GM18870 (cell line): ENCODE data around the gene RPS8.
A peak's percentile ranks its signal among the peaks of the same experiment; 100 is the strongest.
"Not testable (repeated sequence)": the region's sequence is repeated elsewhere in the genome, so short reads cannot be mapped to it uniquely, and the experiment has no call there.

Source experiments
- ATAC-seq: cut with Tn5 transposase; IDR thresholded peaks from one replicate; pipeline ENCODE4 v1.9.1; 2021; ENCODE audit warnings: moderate library complexity; ENCODE audit not compliant: unreplicated experiment

The RPS8 gene

GRCh38 chr1:44802306-44803061 is 27.1 kb downstream of the RPS8 start:
- ATAC-seq = no peak

GRCh38 chr1:44803062-44803311 is 27.6 kb downstream of the RPS8 start:
- no peak for ATAC-seq

GRCh38 chr1:44803312-44804095 is 28.2 kb downstream of the RPS8 start:
- no peak for ATAC-seq

GRCh38 chr1:44805311-44806024 is 30.1 kb downstream of the RPS8 start:
- ATAC-seq = no peak

- ATAC-seq = no peak
Observed at GRCh38 chr1:44806025-44806703, 30.8 kb downstream of the RPS8 start.

- ATAC-seq = no peak
Observed at GRCh38 chr1:44806704-44807363, 31.5 kb downstream of the RPS8 start, which contains the start of gene DYNLT4. Gene DYNLT4, minus strand, starts transcription at chr1:44807351. Its CDS starts 683 bp downstream, at chr1:44806668.

GRCh38 chr1:44807364-44808062 is 32.2 kb downstream of the RPS8 start:
- peak; percentile 33 for ATAC-seq

GRCh38 chr1:44808063-44808937 is 33.0 kb downstream of the RPS8 start, which contains the start of gene BTBD19:
Gene BTBD19, plus strand, starts transcription at chr1:44808523. Its CDS starts 298 bp downstream, at chr1:44808821.
- ATAC-seq = peak; percentile 24

GRCh38 chr1:44808938-44809917 is 33.9 kb downstream of the RPS8 start:
- peak; percentile 37 for ATAC-seq

GRCh38 chr1:44810101-44810761 is 34.9 kb downstream of the RPS8 start:
- ATAC-seq = no peak

- ATAC-seq = not testable (repeated sequence)
Observed at GRCh38 chr1:44810762-44811105, 35.4 kb downstream of the RPS8 start.

- no peak for ATAC-seq
Observed at GRCh38 chr1:44811234-44811633, 35.9 kb downstream of the RPS8 start.

- no peak for ATAC-seq
Observed at GRCh38 chr1:44812822-44813543, 37.6 kb downstream of the RPS8 start.

- not testable (repeated sequence) for ATAC-seq
Observed at GRCh38 chr1:44815926-44816325, 40.6 kb downstream of the RPS8 start.

GRCh38 chr1:44817307-44817706 is 42.0 kb downstream of the RPS8 start:
- ATAC-seq = no peak

GRCh38 chr1:44817771-44818495 is 42.6 kb downstream of the RPS8 start:
- no peak for ATAC-seq
